ENCODE data around the gene MAPRE3.

- TF ChIP-seq ZNF384 (IDR thresholded peaks at IDR 0.05) (no peak), FOXM1 (IDR thresholded peaks at IDR 0.05; ENCODE audit: borderline replicate concordance) (no peak), TARDBP (IDR thresholded peaks at IDR 0.05) (no peak), ARNT (IDR thresholded peaks at IDR 0.05) (no peak), HDGF (IDR thresholded peaks at IDR 0.05; ENCODE audit: borderline replicate concordance) (no peak), SP1 (IDR thresholded peaks at IDR 0.05) (no peak), SUZ12 (IDR thresholded peaks at IDR 0.05) (no peak), ELF4 (IDR thresholded peaks at IDR 0.05) (no peak)
These were observed 62.9 kb downstream of the MAPRE3 start for GRCh38 chr2:27033253-27033852.

All from HEK293T (cell line).